K562 (cell line): ENCODE data around the gene UGT1A6. TPM values are rescaled to one million over a fixed set of nuclear protein-coding genes. Genes with fewer than 3 reads are reported as not detected.

Source experiments
- ATAC-seq: fragments of 200-7000 bp; cut with Tn5 transposase; 3 replicates; pipeline ENCODE4 v1.9.1; 2020; ENCODE audit warnings: moderate library complexity
- BruUV-seq: library from RNA; stranded (reverse); fragments of 400-500 nt; replicated peaks from 2 replicates; lab custom pipeline; 2021; lab: Mats Ljungman, UMichigan
- CTCF ChIA-PET: fragments of 300-600 bp; formaldehyde crosslinking; extraction: SDS; loops from one replicate; lab custom pipeline; 2021; ENCODE audit warnings: low intra/inter-chr PET ratio; lab: Yijun Ruan, JAX
- POLR2A ChIA-PET: fragments of 300-600, 350-650 bp; sonication (Branson Sonifier 250); formaldehyde crosslinking; extraction: SDS; loops from one replicate; lab custom pipeline; 2021; ENCODE audit warnings: antibody characterized with exemption, inconsistent platforms; lab: Yijun Ruan, JAX
- DNase-seq, 4 experiments: peaks; one replicate each; pipeline versions ENCODE4 v3.0.0 to v3.0.0-alpha.2; 2011 to 2018; ENCODE audit warnings: low spot score in 3 of 4, mixed read lengths in 3 of 4; ENCODE audit errors: extremely low read depth in 1 of 4
- FAIRE-seq: peaks from 2 replicates; lab custom pipeline; 2011; peaks lifted over from hg19 to GRCh38; lab: Jason Lieb, UNC
- H2AFZ ChIP-seq: 2 replicates; pipeline ENCODE4 v1.6.0; 2011; ENCODE audit warnings: low read depth, low read length, control low read depth, inconsistent platforms
- H3K27ac ChIP-seq: fragments of 200-600 bp; 3 replicates; pipeline ENCODE4 v1.8.0; 2011; ENCODE audit warnings: low read depth, mild to moderate bottlenecking, control low read depth, inconsistent platforms, low read length, moderate library complexity, mixed read lengths; ENCODE audit errors: extremely low read depth
- H3K27me3 ChIP-seq, 2 experiments: fragments of 300-600 bp in 1 of 2; 2 replicates in 1 of 2; 3 replicates in 1 of 2; pipeline versions ENCODE4 v1.6.0 to v1.8.0; 2011; ENCODE audit warnings: inconsistent platforms in 2 of 2, low read length in 2 of 2, mild to moderate bottlenecking in 1 of 2, mixed read lengths in 1 of 2, moderate library complexity in 1 of 2; ENCODE audit not compliant: control insufficient read depth in 2 of 2, insufficient read depth in 2 of 2
- H3K36me3 ChIP-seq: fragments of 300-600 bp; 3 replicates; pipeline ENCODE4 v1.8.0; 2011; ENCODE audit warnings: mild to moderate bottlenecking, low read length, inconsistent platforms; ENCODE audit not compliant: control insufficient read depth, insufficient read depth
- H3K4me1 ChIP-seq, 2 experiments: fragments of 200-600 bp in 1 of 2; replicated peaks in 1 of 2; 2 replicates in 1 of 2; 3 replicates in 1 of 2; pipeline versions ENCODE4 v1.5.1 to v1.8.0; 2011; ENCODE audit warnings: inconsistent platforms in 2 of 2, low read length in 2 of 2, mild to moderate bottlenecking in 1 of 2, mixed read lengths in 1 of 2, moderate library complexity in 1 of 2; ENCODE audit not compliant: control insufficient read depth in 2 of 2, insufficient read depth in 2 of 2
- H3K4me2 ChIP-seq: 2 replicates; pipeline ENCODE4 v1.6.1; 2011; ENCODE audit warnings: low read length, control low read depth, inconsistent platforms, mixed read lengths; ENCODE audit not compliant: insufficient read depth
- H3K4me3 ChIP-seq: fragments of 200-600 bp; sonication (generic), shearing (Covaris generic); 2 replicates; pipeline ENCODE4 v1.5.1; 2016; ENCODE audit warnings: control low read depth, inconsistent platforms
- H3K79me2 ChIP-seq: fragments of 200-600 bp; 3 replicates; pipeline ENCODE4 v1.8.0; 2011; ENCODE audit warnings: low read length, inconsistent platforms; ENCODE audit not compliant: control insufficient read depth, insufficient read depth
- H3K9ac ChIP-seq, 2 experiments: 2 replicates each; pipeline versions ENCODE4 v1.6.0 to v1.6.1; 2011; ENCODE audit warnings: low read depth in 2 of 2, low read length in 2 of 2, control low read depth in 1 of 2, inconsistent platforms in 1 of 2, mild to moderate bottlenecking in 1 of 2, mixed read lengths in 1 of 2; ENCODE audit not compliant: insufficient read depth in 1 of 2
- H3K9me1 ChIP-seq: one replicate; pipeline ENCODE4 v1.6.0; 2011; ENCODE audit warnings: inconsistent platforms, mild to moderate bottlenecking, low read length, moderate library complexity; ENCODE audit not compliant: control insufficient read depth, insufficient read depth
- H3K9me3 ChIP-seq: replicated peaks from 2 replicates; pipeline ENCODE4 v1.5.1; 2011; ENCODE audit warnings: low read depth, low read length, inconsistent platforms; ENCODE audit not compliant: control insufficient read depth, insufficient read depth
- H4K20me1 ChIP-seq: replicated peaks from 2 replicates; pipeline ENCODE4 v1.6.1; 2011; ENCODE audit warnings: low read length, inconsistent platforms, mixed read lengths; ENCODE audit not compliant: control insufficient read depth, insufficient read depth
- BRCA1 ChIP-seq, 2 experiments: fragments of 450-650 bp in 1 of 2; sonication (generic) in 1 of 2; formaldehyde crosslinking in 1 of 2; IDR thresholded peaks; 2 replicates each; pipeline versions ENCODE4 v1.5.0 to v1.6.1; 2017 to 2020; ENCODE audit warnings: mild to moderate bottlenecking in 1 of 2, missing genetic modification reagents in 1 of 2
- NCOA6 ChIP-seq: fragments of 450-650 bp; IDR thresholded peaks from 2 replicates; pipeline ENCODE4 v1.6.1; 2017; ENCODE audit warnings: mild to moderate bottlenecking
- RFX1 ChIP-seq: fragments of 450-650 bp; IDR thresholded peaks from 2 replicates; pipeline ENCODE4 v1.6.1; 2016; ENCODE audit warnings: mild to moderate bottlenecking, moderate library complexity
- RFX7 ChIP-seq: fragments of 250-450 bp; sonication (Bioruptor Pico); IDR thresholded peaks from 2 replicates; pipeline ENCODE4 v1.5.1; 2021; ENCODE audit warnings: mild to moderate bottlenecking
- THRAP3 ChIP-seq: fragments of 450-650 bp; IDR thresholded peaks from 2 replicates; pipeline ENCODE4 v1.6.1; 2016; ENCODE audit warnings: mild to moderate bottlenecking, inconsistent platforms, borderline replicate concordance
- ZBTB8A ChIP-seq: fragments of 450-650 bp; IDR thresholded peaks from 2 replicates; pipeline ENCODE4 v1.6.1; 2018; ENCODE audit warnings: mild to moderate bottlenecking, moderate library complexity; ENCODE audit not compliant: partially characterized antibody
- ZMIZ1 ChIP-seq, 2 experiments: fragments of 150-350 bp in 1 of 2; IDR thresholded peaks; 2 replicates each; pipeline ENCODE4 v1.6.1; 2012 to 2016; ENCODE audit warnings: low read depth in 2 of 2, low read length in 2 of 2, mild to moderate bottlenecking in 1 of 2, moderate library complexity in 1 of 2
- ZNF184 ChIP-seq: sonication (generic); formaldehyde crosslinking; IDR thresholded peaks from 2 replicates; pipeline ENCODE4 v1.5.0; 2020; ENCODE audit warnings: missing genetic modification reagents
- ZNF263 ChIP-seq: sonication (generic); formaldehyde crosslinking; IDR thresholded peaks from 2 replicates; pipeline ENCODE4 v1.8.0; 2022; ENCODE audit warnings: mild to moderate bottlenecking, missing genetic modification reagents, borderline replicate concordance
- ZNF511 ChIP-seq: sonication (generic); formaldehyde crosslinking; IDR thresholded peaks from 2 replicates; pipeline ENCODE4 v1.8.0; 2022; ENCODE audit warnings: mild to moderate bottlenecking, missing genetic modification reagents
- ZNF717 ChIP-seq: fragments of 250-450 bp; sonication (Bioruptor Pico); IDR thresholded peaks from 2 replicates; pipeline ENCODE4 v1.5.0; 2021
- WGBS: fragments of 100-300 bp; shearing (Covaris generic); methylation state at CpG from one replicate; pipeline ENCODE4 v1.1.6; 2016; ENCODE audit warnings: low coverage, mixed read lengths; ENCODE audit not compliant: insufficient coverage; ENCODE audit errors: missing lambda C conversion rate; 5-methylcytosine and 5-hydroxymethylcytosine counted together
- in situ Hi-C: fragments of 300-500 bp; cut with MboI; formaldehyde crosslinking; loops from 4 replicates; pipeline ENCODE4 v1.15.0; 2018; ENCODE audit warnings: inconsistent platforms, mixed read lengths
- intact Hi-C: fragments of 100-400 bp; cut with micrococcal nuclease; formaldehyde crosslinking; loops from 2 replicates; pipeline ENCODE4 v1.14.2; 2022
- polyA plus RNA-seq, 8 experiments: library from polyadenylated mRNA; depleted of rRNA in 4 of 8; stranded (reverse) in 5 of 8; unstranded in 3 of 8; fragments of >200 nt; fragmentation: Nextera tagmentation in 2 of 8; fragmentation: Illumina TruSeq in 1 of 8; extraction: Ambion mirVana in 2 of 8; extraction: Trizol in 1 of 8; gene quantifications; 2 replicates each; pipeline versions ENCODE4 v1.2.1 to v1.2.3, GENCODE V29; 2011 to 2014; ENCODE audit warnings: inconsistent platforms in 1 of 8, missing spikeins in 1 of 8
- total RNA-seq, 7 experiments: library from RNA; depleted of rRNA in 6 of 7; stranded (reverse); fragments of >200 nt in 6 of 7; fragmentation: Illumina TruSeq in 2 of 7; extraction: Trizol in 2 of 7; gene quantifications; 2 replicates each; pipeline versions ENCODE4 v1.2.1 to v1.2.3, GENCODE V29; 2011 to 2021; ENCODE audit warnings: low replicate concordance in 1 of 7

UGT1A6 gene
- total and polyA plus RNA-seq, 9 of the 15 experiments (the other 6 are each of a cell fraction or from before 2014, with no cell fraction given): not detected

GRCh38 chr2:233654501-233654900 is 38.2 kb upstream of the UGT1A6 start:
- BruUV-seq: no TSS peak
- no peak for ATAC-seq
- Histone ChIP-seq H3K36me3 (no peaks in the 10 kb centered on the region), H3K4me1 (no peaks in the 10 kb centered on the region), H3K27ac (no peak overlapping the region), H4K20me1 (no peaks in the 10 kb centered on the region), H3K4me3 (no peak overlapping the region), H3K27me3 (peaks cover 0 to 7% of the 10 kb centered on the region in 2 experiments; a peak in 1 of 5 replicates), H3K79me2 (no peaks in the 10 kb centered on the region), H2AFZ (no peak overlapping the region), H3K9ac (no peak overlapping the region), H3K4me2 (no peak overlapping the region), H3K9me1 (no peaks in the 10 kb centered on the region), H3K9me3 (no peaks in the 10 kb centered on the region)
- DNase-seq: no peak
- CTCF ChIA-PET: no interaction called here
- POLR2A ChIA-PET: interaction anchor here (0.6 kb wide), 1 partner anchor 10 kb away, joined by 4 read pairs; no protein-coding TSS in a partner anchor
- WGBS: 1% methylated on average over 6 of the region's 6 CpGs
- intact Hi-C loops (no loop called here), in situ Hi-C loops (no loop called here)
- FAIRE-seq: no peak
- TF ChIP-seq RFX1: no peak
- no peak for TF ChIP-seq ZBTB8A
- TF ChIP-seq ZNF717: no peak
- no peak for TF ChIP-seq ZNF263 (CRISPR knock-in tag)
- no peak for TF ChIP-seq RFX7
- TF ChIP-seq ZNF511 (CRISPR knock-in tag): no peak

- H3K27me3 ChIP-seq: peaks cover 0 to 7% of the 10 kb centered on the region in 2 experiments; a peak in 1 of 5 replicates
- POLR2A ChIA-PET: interaction anchor here (0.6 kb wide), 1 partner anchor 11 kb away, joined by 4 read pairs; no protein-coding TSS in a partner anchor
- no TSS peak for BruUV-seq
- H3K4me3 ChIP-seq: no peak overlapping the region
- intact Hi-C loops: no loop called here
- H3K27ac ChIP-seq: no peak overlapping the region
- H3K79me2 ChIP-seq: no peaks in the 10 kb centered on the region
- no peaks in the 10 kb centered on the region for H3K4me1 ChIP-seq
- H3K36me3 ChIP-seq: no peaks in the 10 kb centered on the region
- H3K9ac ChIP-seq: no peak overlapping the region
- CTCF ChIA-PET: no interaction called here
- no peak for DNase-seq
- FAIRE-seq: no peak
- H3K9me1 ChIP-seq: no peaks in the 10 kb centered on the region
- 0% methylated on average over 1 of the region's 1 CpG for WGBS
- H3K4me2 ChIP-seq: no peak overlapping the region
- in situ Hi-C loops: no loop called here
- TF ChIP-seq NCOA6 (no peak), BRCA1 (IDR thresholded peaks at IDR 0.05) (no peak), BRCA1 (CRISPR knock-in tag; IDR thresholded peaks at IDR 0.05) (no peak), ZMIZ1 (IDR thresholded peaks at IDR 0.05; ENCODE audit: low read depth in 2 of 2, low read length in 2 of 2) (no peak), THRAP3 (no peak), ZNF184 (no peak)
- no peaks in the 10 kb centered on the region for H3K9me3 ChIP-seq
- ATAC-seq: no peak
- no peaks in the 10 kb centered on the region for H4K20me1 ChIP-seq
- no peak overlapping the region for H2AFZ ChIP-seq
Observed at GRCh38 chr2:233655043-233655442, 37.6 kb upstream of the UGT1A6 start.
